Trophoblast cell (in vitro differentiated cells and primary cell): ENCODE measurements around the gene TLL2.

ENCODE experiments used
- DNase-seq, 2 donors: peaks; one replicate each; pipeline ENCODE4 v3.0.0-alpha.2; 2016
- H2AFZ ChIP-seq: 2 replicates; pipeline ENCODE4 v1.6.1; 2013; ENCODE audit warnings: low read length, moderate library complexity, mild to moderate bottlenecking; ENCODE audit not compliant: insufficient read depth, poor library complexity
- H2AK5ac ChIP-seq: 2 replicates; pipeline ENCODE4 v1.6.1; 2013; ENCODE audit warnings: mild to moderate bottlenecking, low read length
- H2BK120ac ChIP-seq: 2 replicates; pipeline ENCODE4 v1.6.1; 2013; ENCODE audit warnings: low read length, mild to moderate bottlenecking, moderate library complexity; ENCODE audit not compliant: insufficient read depth, poor library complexity
- H2BK12ac ChIP-seq: 2 replicates; pipeline ENCODE4 v1.6.1; 2013; ENCODE audit warnings: mild to moderate bottlenecking, low read length, moderate library complexity
- H2BK5ac ChIP-seq: 2 replicates; pipeline ENCODE4 v1.6.1; 2013; ENCODE audit warnings: low read length, low read depth, moderate library complexity, mild to moderate bottlenecking; ENCODE audit not compliant: poor library complexity
- H3K14ac ChIP-seq: 2 replicates; pipeline ENCODE4 v1.6.1; 2013; ENCODE audit warnings: mild to moderate bottlenecking, low read length
- H3K18ac ChIP-seq: 2 replicates; pipeline ENCODE4 v1.6.1; 2013; ENCODE audit warnings: mild to moderate bottlenecking, low read length
- H3K23ac ChIP-seq: 2 replicates; pipeline ENCODE4 v1.6.1; 2013; ENCODE audit warnings: low read length
- H3K27ac ChIP-seq: 2 replicates; pipeline ENCODE4 v1.5.1; 2013; ENCODE audit warnings: low read depth, mild to moderate bottlenecking, inconsistent platforms, low read length, moderate library complexity
- H3K27me3 ChIP-seq: 2 replicates; pipeline ENCODE4 v1.6.1; 2013; ENCODE audit warnings: inconsistent platforms, mild to moderate bottlenecking, low read length, moderate library complexity; ENCODE audit not compliant: insufficient read depth
- H3K36me3 ChIP-seq, 2 experiments: 1 replicate in 1 of 2; 2 replicates in 1 of 2; pipeline ENCODE4 v1.6.1; 2013; ENCODE audit warnings: low read length in 2 of 2, mild to moderate bottlenecking in 2 of 2, moderate library complexity in 1 of 2; ENCODE audit not compliant: insufficient read depth in 2 of 2, control insufficient read depth in 1 of 2
- H3K4ac ChIP-seq: 2 replicates; pipeline ENCODE4 v1.6.1; 2013; ENCODE audit warnings: low read depth, mild to moderate bottlenecking, low read length, moderate library complexity
- H3K4me1 ChIP-seq, 2 experiments: 1 replicate in 1 of 2; 2 replicates in 1 of 2; pipeline ENCODE4 v1.6.1; 2013; ENCODE audit warnings: low read length in 2 of 2, mild to moderate bottlenecking in 2 of 2, moderate library complexity in 1 of 2; ENCODE audit not compliant: insufficient read depth in 2 of 2, control insufficient read depth in 1 of 2
- H3K4me2 ChIP-seq: 2 replicates; pipeline ENCODE4 v1.6.1; 2013; ENCODE audit warnings: inconsistent platforms, mild to moderate bottlenecking, low read length, moderate library complexity
- H3K4me3 ChIP-seq: 2 replicates; pipeline ENCODE4 v1.5.1; 2013; ENCODE audit warnings: mild to moderate bottlenecking, low read depth, low read length, inconsistent platforms
- H3K79me1 ChIP-seq: one replicate; pipeline ENCODE4 v1.6.1; 2013; ENCODE audit warnings: low read length
- H3K79me2 ChIP-seq: 2 replicates; pipeline ENCODE4 v1.6.1; 2013; ENCODE audit warnings: low read length, mild to moderate bottlenecking; ENCODE audit not compliant: control insufficient read depth, insufficient read depth, poor library complexity
- H3K9ac ChIP-seq: 2 replicates; pipeline ENCODE4 v1.6.1; 2013; ENCODE audit warnings: mild to moderate bottlenecking, low read length
- H3K9me3 ChIP-seq: 2 replicates; pipeline ENCODE4 v1.6.1; 2013; ENCODE audit warnings: low read depth, mild to moderate bottlenecking, control low read depth, inconsistent platforms, low read length; ENCODE audit not compliant: insufficient read depth
- H4K12ac ChIP-seq: 2 replicates; pipeline ENCODE4 v1.6.1; 2013; ENCODE audit warnings: low read depth, mild to moderate bottlenecking, low read length, moderate library complexity
- H4K8ac ChIP-seq: 2 replicates; pipeline ENCODE4 v1.6.1; 2013; ENCODE audit warnings: low read depth, mild to moderate bottlenecking, low read length, moderate library complexity
- H4K91ac ChIP-seq: one replicate; pipeline ENCODE4 v1.6.1; 2013; ENCODE audit warnings: low read depth, mild to moderate bottlenecking, low read length, moderate library complexity
- WGBS: extraction: QIAGEN DNeasy Blood & Tissue Kit; methylation state at CpG from one replicate; pipeline ENCODE4 v1.1.7; 2013; ENCODE audit warnings: missing lambda C conversion rate; ENCODE audit not compliant: insufficient read length, insufficient coverage; ENCODE audit errors: extremely low coverage; 5-methylcytosine and 5-hydroxymethylcytosine counted together

TLL2 gene

DNA sequence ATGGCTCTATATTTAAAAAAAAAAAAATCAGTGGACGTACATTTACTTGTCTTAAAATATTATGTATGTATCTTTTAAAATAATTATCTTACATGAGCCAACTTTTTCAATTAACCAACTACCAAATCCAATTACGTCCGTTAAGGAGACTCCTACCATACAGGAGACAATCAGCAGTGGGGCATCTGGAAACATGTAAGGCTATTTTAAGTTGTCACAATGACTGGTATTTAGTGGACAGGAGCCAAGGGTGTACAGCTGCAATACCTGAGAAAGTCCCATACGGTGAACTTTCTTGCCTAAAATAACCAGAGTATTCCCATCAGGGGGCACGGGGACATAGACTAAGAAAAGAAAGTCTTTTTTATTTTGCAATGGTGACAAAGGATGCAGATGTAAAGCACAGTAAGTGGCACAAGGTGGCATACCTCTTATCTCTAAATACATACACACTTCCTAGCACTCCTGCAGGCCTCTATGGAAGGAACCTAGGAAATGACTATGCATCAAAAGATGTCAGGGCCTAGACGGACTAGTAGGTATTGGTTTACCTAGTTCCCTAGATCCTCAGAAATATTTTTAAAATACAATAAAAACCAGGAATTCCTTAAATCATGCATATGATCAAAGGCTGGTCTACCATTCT, 16.0 kb upstream of the TLL2 start:
- no peaks in the 10 kb centered on the region for H3K79me2 ChIP-seq
- no peak overlapping the region for H2BK5ac ChIP-seq

DNA sequence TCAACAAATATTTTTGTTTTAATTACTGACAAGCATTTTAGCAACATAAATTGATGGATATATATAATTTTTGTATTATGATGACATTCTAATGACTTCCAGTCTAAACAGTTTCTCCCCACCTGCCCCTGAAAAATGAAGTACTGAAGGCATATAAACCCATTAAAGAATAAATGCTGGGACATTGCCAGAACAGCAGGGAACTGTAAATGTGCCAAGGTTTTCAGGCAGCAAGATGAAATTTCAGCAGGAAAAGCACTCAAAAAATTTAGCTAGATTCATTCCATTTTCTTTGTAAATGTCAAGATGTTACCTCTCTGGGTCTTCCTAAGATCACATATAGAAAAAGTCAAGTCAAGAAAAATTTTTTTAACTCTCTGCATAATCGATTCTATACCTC, 11.0 kb upstream of the TLL2 start:
- no peak overlapping the region for H2BK12ac ChIP-seq
- no peak overlapping the region for H4K8ac ChIP-seq
- no peak overlapping the region for H4K91ac ChIP-seq
- H3K9me3 ChIP-seq = no peaks in the 10 kb centered on the region
- no peak overlapping the region for H2AFZ ChIP-seq
- WGBS = no CpG with 5 or more reads among the region's 1 CpG
- H3K36me3 ChIP-seq = peaks cover 0 to 10% of the 10 kb centered on the region in 2 experiments
- no peaks in the 10 kb centered on the region for H3K4me1 ChIP-seq
- no peak overlapping the region for H3K4me3 ChIP-seq
- H2BK120ac ChIP-seq = no peak overlapping the region
- H3K79me1 ChIP-seq = no peaks in the 10 kb centered on the region
- no peak overlapping the region for H4K12ac ChIP-seq
- no peak overlapping the region for H3K9ac ChIP-seq
- H2BK5ac ChIP-seq = no peak overlapping the region
- no peak overlapping the region for H3K4me2 ChIP-seq
- no peak overlapping the region for H3K27ac ChIP-seq
- H3K18ac ChIP-seq = no peak overlapping the region
- H3K79me2 ChIP-seq = no peaks in the 10 kb centered on the region
- no peak overlapping the region for H2AK5ac ChIP-seq
- H3K27me3 ChIP-seq = no peaks in the 10 kb centered on the region
- H3K4ac ChIP-seq = no peak overlapping the region
- DNase-seq = no peak
- H3K23ac ChIP-seq = no peak overlapping the region
- H3K14ac ChIP-seq = no peak overlapping the region

More for the DNA sequence above, 16.0 kb upstream of the TLL2 start:
- no peaks in the 10 kb centered on the region for H3K79me1 ChIP-seq
- no peak overlapping the region for H2AK5ac ChIP-seq
- H3K27me3 ChIP-seq = no peaks in the 10 kb centered on the region
- no peak overlapping the region for H4K8ac ChIP-seq
- H2BK12ac ChIP-seq = no peak overlapping the region
- no peak overlapping the region for H3K4me3 ChIP-seq
- no peaks in the 10 kb centered on the region for H3K9me3 ChIP-seq
- peaks cover 0 to 15% of the 10 kb centered on the region in 2 experiments for H3K36me3 ChIP-seq
- no peak overlapping the region for H4K91ac ChIP-seq
- WGBS = no CpG with 5 or more reads among the region's 6 CpGs
- no peak overlapping the region for H3K4me2 ChIP-seq
- no peak overlapping the region for H3K23ac ChIP-seq
- H3K4me1 ChIP-seq = no peaks in the 10 kb centered on the region
- no peak overlapping the region for H3K9ac ChIP-seq
- H3K14ac ChIP-seq = no peak overlapping the region
- no peak overlapping the region for H4K12ac ChIP-seq
- DNase-seq = no peak
- H2BK120ac ChIP-seq = no peak overlapping the region
- H3K4ac ChIP-seq = no peak overlapping the region
- no peak overlapping the region for H3K18ac ChIP-seq
- no peak overlapping the region for H2AFZ ChIP-seq
- H3K27ac ChIP-seq = no peak overlapping the region

DNA sequence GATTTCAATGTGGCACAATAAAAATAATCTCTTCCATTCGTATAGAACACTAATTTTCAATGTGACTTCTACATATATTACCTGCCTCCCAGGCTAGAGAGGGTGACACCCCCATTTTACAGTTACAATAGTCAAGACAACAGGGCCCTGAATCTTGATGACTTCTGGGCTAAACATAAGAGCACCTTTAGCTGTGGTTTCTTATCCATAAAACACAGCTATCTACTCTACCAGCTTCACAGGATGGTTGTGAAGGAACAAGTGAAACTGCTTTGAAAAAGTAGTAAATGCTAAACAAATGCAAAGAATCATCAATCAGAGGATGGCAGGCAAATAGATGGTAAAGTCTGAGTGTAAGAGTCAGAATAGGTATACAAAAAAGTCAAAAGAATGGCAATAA, 3.6 kb upstream of the TLL2 start:
- no peak overlapping the region for H3K9ac ChIP-seq
- H3K79me1 ChIP-seq = no peaks in the 10 kb centered on the region
- peaks cover 14% of the 10 kb centered on the region in 2 experiments for H3K4me1 ChIP-seq
- H3K27me3 ChIP-seq = peaks cover 13% of the 10 kb centered on the region
- H4K91ac ChIP-seq = no peak overlapping the region
- no peaks in the 10 kb centered on the region for H3K79me2 ChIP-seq
- no peak for DNase-seq
- H2BK12ac ChIP-seq = no peak overlapping the region
- no peak overlapping the region for H2BK5ac ChIP-seq
- no peak overlapping the region for H3K23ac ChIP-seq
- no peak overlapping the region for H2BK120ac ChIP-seq
- no peak overlapping the region for H3K4me2 ChIP-seq
- no peak overlapping the region for H3K4me3 ChIP-seq
- H2AFZ ChIP-seq = no peak overlapping the region
- peaks cover 0 to 2% of the 10 kb centered on the region in 2 experiments for H3K36me3 ChIP-seq
- peaks cover 2% of the 10 kb centered on the region for H3K9me3 ChIP-seq
- H3K14ac ChIP-seq = no peak overlapping the region
- no peak overlapping the region for H3K4ac ChIP-seq
- H4K12ac ChIP-seq = no peak overlapping the region
- no peak overlapping the region for H3K27ac ChIP-seq
- no peak overlapping the region for H2AK5ac ChIP-seq
- WGBS = no CpG with 5 or more reads among the region's 1 CpG
- H3K18ac ChIP-seq = no peak overlapping the region
- H4K8ac ChIP-seq = no peak overlapping the region

DNA sequence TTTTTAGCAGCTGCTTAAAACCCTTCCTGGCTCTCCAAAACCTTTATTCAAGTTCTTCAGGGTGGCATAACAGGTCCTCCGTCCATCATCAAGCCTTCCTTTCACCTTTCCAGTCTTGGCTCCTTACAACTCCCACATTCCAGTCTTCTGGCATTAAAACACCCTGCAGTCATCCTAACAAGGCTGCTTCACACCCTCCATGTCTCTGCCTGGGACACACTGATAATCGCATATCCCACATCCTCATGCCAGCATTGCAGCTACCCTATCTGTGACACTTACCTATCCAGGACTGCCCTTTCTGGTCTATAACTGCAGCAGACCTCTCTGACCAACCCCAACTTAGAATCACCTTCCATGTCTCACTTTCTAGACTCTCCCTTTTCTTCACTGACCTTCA, 2.6 kb upstream of the TLL2 start:
- Histone ChIP-seq H3K27ac (no peak overlapping the region), H2AK5ac (no peak overlapping the region), H3K9me3 (peaks cover 2% of the 10 kb centered on the region), H2AFZ (no peak overlapping the region), H2BK5ac (no peak overlapping the region), H4K8ac (no peak overlapping the region), H4K91ac (no peak overlapping the region), H2BK120ac (no peak overlapping the region), H3K4me3 (no peak overlapping the region), H3K14ac (no peak overlapping the region), H3K4ac (no peak overlapping the region), H3K9ac (no peak overlapping the region), H2BK12ac (no peak overlapping the region), H3K4me1 (peaks cover 14% of the 10 kb centered on the region in 2 experiments), H3K79me2 (no peaks in the 10 kb centered on the region), H3K79me1 (no peaks in the 10 kb centered on the region), H3K4me2 (no peak overlapping the region), H3K23ac (peak overlapping the region; percentile 9), H3K27me3 (peaks cover 21% of the 10 kb centered on the region), H4K12ac (no peak overlapping the region), H3K18ac (no peak overlapping the region), H3K36me3 (no peaks in the 10 kb centered on the region)
- WGBS = no CpG with 5 or more reads among the region's 2 CpGs
- no peak for DNase-seq
